Left lung (tissue), 10 donors: ENCODE data around the gene DLEC1. TPM values are rescaled to one million over a fixed set of nuclear protein-coding genes. Genes with fewer than 3 reads are reported as not detected.

Source experiments
- ATAC-seq: fragments of 200-7000 bp; cut with Tn5 transposase; one replicate; pipeline ENCODE4 v1.9.1; 2020; ENCODE audit warnings: moderate library complexity
- DNase-seq, 4 donors: peaks; one replicate each; pipeline ENCODE4 v3.0.0-alpha.2; 2013 to 2020
- H3K27ac ChIP-seq, 2 donors: fragments of 200-600 bp; sonication (generic) in 1 of 2; one replicate each; pipeline versions ENCODE4 v1.5.0 to v1.8.0; 2020 to 2021
- H3K27me3 ChIP-seq, 2 donors: fragments of 200-600 bp; sonication (generic) in 1 of 2; one replicate each; pipeline versions ENCODE4 v1.5.0 to v1.8.0; 2020 to 2021
- H3K36me3 ChIP-seq, 2 donors: fragments of 200-600 bp; sonication (generic) in 1 of 2; one replicate each; pipeline versions ENCODE4 v1.5.0 to v1.8.0; 2020 to 2021
- H3K4me1 ChIP-seq, 2 donors: fragments of 200-600 bp; one replicate each; pipeline ENCODE4 v1.8.0; 2021
- H3K4me3 ChIP-seq, 2 donors: fragments of 200-600 bp; sonication (generic) in 1 of 2; one replicate each; pipeline versions ENCODE4 v1.5.0 to v1.8.0; 2020 to 2021; ENCODE audit warnings: mild to moderate bottlenecking in 1 of 2
- H3K9me3 ChIP-seq, 2 donors: fragments of 200-600 bp; sonication (generic) in 1 of 2; one replicate each; pipeline versions ENCODE4 v1.5.0 to v1.8.0; 2020 to 2021
- intact Hi-C, 2 donors: fragments of 100-400 bp; cut with DNase I; formaldehyde crosslinking; loops; one replicate each; pipeline versions ENCODE4 v1.11.2 to v1.14.2; 2022
- polyA plus RNA-seq, 6 donors: library from polyadenylated mRNA; unstranded; fragments of 120-200 nt; gene quantifications; one replicate each; pipeline ENCODE4 v1.2.1, GENCODE V29; 2013; ENCODE audit not compliant: insufficient read length in 6 of 6
- total RNA-seq, 2 donors: library from RNA; stranded (reverse); fragmentation: NEBNext Ultra II Directional; extraction: Animal tissue kit (Norgen Biotek cat#: 25700); gene quantifications; one replicate each; pipeline ENCODE4 v1.2.1, GENCODE V29; 2021
- TF ChIP-seq, protein P1 (sequence below), 2 donors: fragments of 200-600 bp; sonication (generic) in 1 of 2; IDR thresholded peaks; one replicate each; pipeline versions ENCODE4 v1.5.0 to v1.8.0; 2021; ENCODE audit warnings: antibody characterized with exemption in 2 of 2
- donor health status: DM: no; HTN: yes; CAD: no.
- donor health status: DM: no; HTN: no; CAD: no.

The DLEC1 gene
- total and polyA plus RNA-seq, 8 donors, result 2.8 to 10.5 (median 6.1) TPM

DNA sequence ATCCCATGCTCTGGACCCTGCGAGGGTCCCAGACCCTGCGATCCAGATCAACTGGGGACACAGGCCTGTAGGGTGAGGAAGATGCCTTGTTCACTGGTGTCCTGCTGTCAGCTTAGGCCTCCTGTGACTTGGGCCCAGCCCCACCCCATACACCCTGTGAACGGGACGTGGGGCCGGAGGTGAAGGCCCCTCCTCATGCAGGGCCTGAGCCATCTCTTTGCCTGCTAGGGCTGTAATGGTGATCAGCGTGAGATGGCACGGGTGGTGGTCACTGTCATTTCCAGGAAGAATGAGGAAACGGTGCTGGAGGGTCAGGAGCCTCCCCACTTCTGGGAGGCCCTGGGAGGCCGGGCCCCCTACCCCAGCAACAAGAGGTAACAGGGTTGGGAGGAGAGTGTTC lies 36.1 kb upstream of the DLEC1 start:
- Histone ChIP-seq H3K27ac (no peak overlapping the region), H3K4me1 (peaks cover 13 to 33% of the 10 kb centered on the region in 2 donors), H3K36me3 (peaks cover 0 to 58% of the 10 kb centered on the region in 2 donors), H3K4me3 (no peak overlapping the region), H3K27me3 (no peaks in the 10 kb centered on the region), H3K9me3 (no peaks in the 10 kb centered on the region)
- DNase-seq (peak in 1 of 4 donors; percentile 31), ATAC-seq (no peak)
- TF ChIP-seq, protein P1, sequence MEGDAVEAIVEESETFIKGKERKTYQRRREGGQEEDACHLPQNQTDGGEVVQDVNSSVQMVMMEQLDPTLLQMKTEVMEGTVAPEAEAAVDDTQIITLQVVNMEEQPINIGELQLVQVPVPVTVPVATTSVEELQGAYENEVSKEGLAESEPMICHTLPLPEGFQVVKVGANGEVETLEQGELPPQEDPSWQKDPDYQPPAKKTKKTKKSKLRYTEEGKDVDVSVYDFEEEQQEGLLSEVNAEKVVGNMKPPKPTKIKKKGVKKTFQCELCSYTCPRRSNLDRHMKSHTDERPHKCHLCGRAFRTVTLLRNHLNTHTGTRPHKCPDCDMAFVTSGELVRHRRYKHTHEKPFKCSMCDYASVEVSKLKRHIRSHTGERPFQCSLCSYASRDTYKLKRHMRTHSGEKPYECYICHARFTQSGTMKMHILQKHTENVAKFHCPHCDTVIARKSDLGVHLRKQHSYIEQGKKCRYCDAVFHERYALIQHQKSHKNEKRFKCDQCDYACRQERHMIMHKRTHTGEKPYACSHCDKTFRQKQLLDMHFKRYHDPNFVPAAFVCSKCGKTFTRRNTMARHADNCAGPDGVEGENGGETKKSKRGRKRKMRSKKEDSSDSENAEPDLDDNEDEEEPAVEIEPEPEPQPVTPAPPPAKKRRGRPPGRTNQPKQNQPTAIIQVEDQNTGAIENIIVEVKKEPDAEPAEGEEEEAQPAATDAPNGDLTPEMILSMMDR (IDR thresholded peaks at IDR 0.05), result no peak
- intact Hi-C loops, result no loop called here

DNA sequence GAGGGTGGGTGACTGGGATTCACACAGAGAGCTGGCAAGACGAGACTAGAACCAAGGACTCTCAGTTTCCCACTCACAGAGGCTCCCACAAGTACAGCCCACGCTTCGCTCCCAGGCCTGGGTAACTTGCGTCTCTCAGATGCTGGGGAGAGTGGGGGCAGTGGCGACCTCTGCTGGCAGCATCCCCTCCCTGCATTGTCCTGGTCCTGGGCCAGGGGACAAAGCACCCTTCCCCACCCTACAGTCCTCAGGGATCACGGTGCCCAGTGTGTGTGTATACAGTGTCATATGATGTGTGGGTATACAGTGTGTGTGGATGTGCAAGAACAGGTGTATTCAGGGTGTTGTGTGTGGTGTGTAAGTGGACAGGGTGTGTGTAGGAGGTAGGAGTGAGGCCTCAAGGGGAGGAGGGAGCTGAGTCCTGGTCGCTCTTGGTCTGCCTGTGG lies 35.6 kb upstream of the DLEC1 start:
- DNase-seq (peak in 3 of 4 donors; percentile 44 to 91 (median 68)), ATAC-seq (peak; percentile 56)
- intact Hi-C loops, result no loop called here
- peaks cover 0 to 62% of the 10 kb centered on the region in 2 donors for H3K36me3 ChIP-seq
- no peak overlapping the region for H3K4me3 ChIP-seq
- no peaks in the 10 kb centered on the region for H3K27me3 ChIP-seq
- peak overlapping the region in 1 of 2 donors; percentile 50 for H3K27ac ChIP-seq
- TF ChIP-seq, protein P1 (IDR thresholded peaks at IDR 0.05), result peak; percentile 74 to 86
- no peaks in the 10 kb centered on the region for H3K9me3 ChIP-seq
- H3K4me1 ChIP-seq, result peaks cover 8 to 29% of the 10 kb centered on the region in 2 donors

- H3K36me3 ChIP-seq, result peaks cover 0 to 67% of the 10 kb centered on the region in 2 donors
- intact Hi-C loops, result no loop called here
Measured at GRCh38 chr3:38003817-38004414, 35.1 kb upstream of the DLEC1 start.

DNA sequence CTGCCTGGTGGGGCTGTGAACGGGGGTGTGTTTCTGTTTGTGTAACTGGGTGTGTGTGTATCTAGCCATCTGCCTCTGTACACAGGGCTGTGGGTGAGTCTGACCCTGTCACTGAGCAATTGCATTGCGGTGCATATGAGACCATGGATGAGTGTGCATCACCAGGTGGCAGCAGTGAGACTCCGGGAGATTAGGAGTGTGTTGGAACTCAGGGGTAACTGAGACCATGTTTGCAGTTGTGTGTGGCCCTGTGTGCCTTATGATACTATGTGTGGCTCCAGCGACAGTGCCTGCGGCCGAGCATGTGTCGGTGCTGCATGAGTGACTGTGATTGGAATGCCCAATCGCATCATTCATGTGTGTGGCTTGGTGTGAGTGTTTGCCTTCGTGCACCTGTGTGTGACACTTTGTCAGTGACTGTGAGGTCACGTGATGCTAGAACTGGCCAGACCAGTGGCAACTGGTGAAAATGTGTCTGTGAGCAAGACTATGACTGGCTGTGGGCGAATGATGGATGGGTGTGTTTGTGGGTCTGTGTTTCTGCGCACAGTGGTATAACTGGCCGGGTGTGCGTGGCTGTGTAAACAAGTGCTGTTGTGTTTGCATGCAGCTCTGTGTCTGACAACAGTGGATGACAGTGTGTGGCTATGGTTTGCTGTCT lies 34.5 kb upstream of the DLEC1 start:
- DNase-seq (peak in 2 of 4 donors; percentile 68 to 78), ATAC-seq (peak; percentile 86)
- no peak overlapping the region for H3K4me3 ChIP-seq
- H3K27ac ChIP-seq, result peak overlapping the region in 1 of 2 donors; percentile 50
- peaks cover 0 to 74% of the 10 kb centered on the region in 2 donors for H3K36me3 ChIP-seq
- TF ChIP-seq, protein P1 (IDR thresholded peaks at IDR 0.05), result peak; percentile 62 to 69
- peaks cover 5 to 21% of the 10 kb centered on the region in 2 donors for H3K4me1 ChIP-seq
- intact Hi-C loops, result no loop called here
- no peaks in the 10 kb centered on the region for H3K27me3 ChIP-seq
- no peaks in the 10 kb centered on the region for H3K9me3 ChIP-seq

More at GRCh38 chr3:38003817-38004414, 35.1 kb upstream of the DLEC1 start:
- ATAC-seq, result no peak
- Histone ChIP-seq H3K4me3 (no peak overlapping the region), H3K9me3 (no peaks in the 10 kb centered on the region), H3K4me1 (peaks cover 5 to 25% of the 10 kb centered on the region in 2 donors), H3K27me3 (no peaks in the 10 kb centered on the region), H3K27ac (peak overlapping the region in 1 of 2 donors; percentile 50)
- TF ChIP-seq, protein P1 (IDR thresholded peaks at IDR 0.05), result no peak
- DNase-seq, result no peak
